T-helper 1 cell treated with Interleukin-12 subunit alpha and Interleukin-12 subunit beta and Interleukin-4 antibody, amounts not matched to agents 30 μg/mL and 1 μg/mL, for 36 hours (primary cell): Measurements from ENCODE around the gene HAUS8.
A peak's percentile ranks its signal among the peaks of the same experiment; 100 is the strongest.
"Not testable (repeated sequence)": the region's sequence is repeated elsewhere in the genome, so short reads cannot be mapped to it uniquely, and the experiment has no call there.

ENCODE experiments used
- H3K27ac Mint-ChIP-seq: one replicate; pipeline ENCODE4 v1.8.0; 2021; ENCODE audit warnings: mild to moderate bottlenecking, mixed read lengths
- H3K27me3 Mint-ChIP-seq: one replicate; pipeline ENCODE4 v1.8.0; 2021; ENCODE audit warnings: low read depth, mixed read lengths
- H3K36me3 Mint-ChIP-seq: one replicate; pipeline ENCODE4 v1.8.0; 2021; ENCODE audit warnings: low read depth, mixed read lengths
- H3K4me1 Mint-ChIP-seq: one replicate; pipeline ENCODE4 v1.8.0; 2021; ENCODE audit warnings: low read depth, mixed read lengths
- H3K4me3 Mint-ChIP-seq: one replicate; pipeline ENCODE4 v1.8.0; 2021; ENCODE audit warnings: mild to moderate bottlenecking, moderate library complexity, mixed read lengths
- H3K9me3 Mint-ChIP-seq: one replicate; pipeline ENCODE4 v1.8.0; 2021; ENCODE audit warnings: mixed read lengths

The HAUS8 gene

DNA sequence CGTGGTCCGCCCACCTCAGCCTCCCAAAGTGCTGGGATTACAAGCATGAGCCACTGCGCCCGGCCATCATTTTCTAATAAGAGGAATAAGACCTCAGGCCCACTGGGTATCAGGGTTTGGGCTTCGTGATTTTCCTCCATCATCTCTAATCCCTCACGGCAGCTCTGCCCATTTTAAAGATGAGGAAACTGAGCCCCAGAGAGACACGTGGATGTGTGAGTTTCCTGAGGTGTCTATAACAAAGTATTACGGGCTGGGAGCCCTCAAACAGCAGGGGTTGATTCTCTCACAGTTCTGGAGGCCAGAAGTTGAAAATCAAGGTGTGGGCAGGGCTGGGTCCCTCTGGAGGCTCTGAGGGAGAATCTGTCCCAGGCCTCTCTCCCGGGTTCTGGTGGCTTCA is 34.0 kb upstream of the HAUS8 start:
- Mint-ChIP-seq H3K9me3 (no peaks in the 10 kb centered on the region), H3K36me3 (peaks cover 24% of the 10 kb centered on the region), H3K4me1 (peaks cover 34% of the 10 kb centered on the region), H3K27me3 (no peaks in the 10 kb centered on the region), H3K4me3 (no peak overlapping the region), H3K27ac (no peak overlapping the region)

DNA sequence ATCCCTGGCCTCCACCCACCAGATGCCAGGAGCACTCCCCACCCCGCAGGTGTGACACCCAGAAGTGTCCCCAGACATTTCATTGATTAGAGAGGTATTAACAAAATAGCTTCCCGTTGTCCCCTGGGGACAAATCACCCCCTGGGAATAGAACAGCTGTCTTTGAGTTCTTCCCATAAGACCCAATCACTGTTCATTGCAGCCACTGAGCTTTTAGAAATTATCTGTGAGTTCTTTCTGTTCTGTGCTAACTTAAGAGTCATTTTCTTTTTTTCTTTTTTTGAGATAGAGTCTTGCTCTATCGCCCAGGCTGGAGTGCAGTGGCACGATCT is 33.2 kb upstream of the HAUS8 start:
- no peak overlapping the region for H3K4me3 Mint-ChIP-seq
- no peaks in the 10 kb centered on the region for H3K9me3 Mint-ChIP-seq
- no peaks in the 10 kb centered on the region for H3K27me3 Mint-ChIP-seq
- H3K36me3 Mint-ChIP-seq: peaks cover 27% of the 10 kb centered on the region
- peaks cover 32% of the 10 kb centered on the region for H3K4me1 Mint-ChIP-seq
- H3K27ac Mint-ChIP-seq: peak overlapping the region; percentile 45

DNA sequence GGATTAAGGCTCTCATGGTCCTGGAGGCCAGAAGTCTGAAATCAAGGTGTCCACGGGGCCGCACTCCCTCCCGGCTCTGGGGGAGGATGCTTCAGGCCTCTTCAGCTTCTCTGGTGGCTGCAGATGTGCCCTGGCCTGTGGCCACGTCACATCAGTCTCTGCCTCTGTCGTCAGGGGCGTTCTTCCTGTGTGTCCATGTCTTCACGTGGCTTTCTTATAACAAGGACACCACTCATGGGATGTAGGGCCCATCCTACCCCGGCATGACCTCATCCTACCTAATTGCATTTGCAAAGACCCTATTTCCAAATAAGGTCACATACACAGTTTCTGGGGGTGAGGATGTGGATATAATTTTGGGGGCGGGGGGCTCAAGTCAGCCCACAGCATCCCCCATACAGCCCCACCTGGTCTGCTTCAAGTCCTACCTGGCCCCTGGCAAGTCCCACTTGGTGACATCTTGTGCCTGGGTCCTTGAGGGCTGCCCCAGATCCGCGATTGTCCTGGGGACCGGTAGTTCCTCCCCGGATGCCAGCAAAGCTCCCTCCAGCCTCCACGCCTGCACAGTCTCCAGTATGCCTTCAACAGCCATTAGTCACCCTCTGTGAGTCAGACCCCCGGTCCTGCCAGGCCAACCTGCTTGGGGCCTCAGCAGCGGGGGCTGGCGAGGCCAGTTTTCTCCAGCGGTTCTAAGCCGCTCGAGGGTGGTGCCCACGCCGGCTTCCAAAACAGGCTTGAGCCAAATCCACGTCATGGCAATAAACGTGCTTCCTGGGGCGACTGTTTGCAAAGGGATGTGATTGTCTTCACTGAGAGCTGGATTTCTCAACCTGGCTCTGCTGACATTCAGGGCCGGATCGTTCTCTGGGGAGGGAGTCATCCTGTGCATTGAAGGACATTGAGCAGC is 32.5 kb upstream of the HAUS8 start:
- Mint-ChIP-seq H3K4me3 (no peak overlapping the region), H3K27me3 (no peaks in the 10 kb centered on the region), H3K27ac (no peak overlapping the region), H3K36me3 (peaks cover 27% of the 10 kb centered on the region), H3K4me1 (peaks cover 28% of the 10 kb centered on the region), H3K9me3 (peaks cover 4% of the 10 kb centered on the region)

DNA sequence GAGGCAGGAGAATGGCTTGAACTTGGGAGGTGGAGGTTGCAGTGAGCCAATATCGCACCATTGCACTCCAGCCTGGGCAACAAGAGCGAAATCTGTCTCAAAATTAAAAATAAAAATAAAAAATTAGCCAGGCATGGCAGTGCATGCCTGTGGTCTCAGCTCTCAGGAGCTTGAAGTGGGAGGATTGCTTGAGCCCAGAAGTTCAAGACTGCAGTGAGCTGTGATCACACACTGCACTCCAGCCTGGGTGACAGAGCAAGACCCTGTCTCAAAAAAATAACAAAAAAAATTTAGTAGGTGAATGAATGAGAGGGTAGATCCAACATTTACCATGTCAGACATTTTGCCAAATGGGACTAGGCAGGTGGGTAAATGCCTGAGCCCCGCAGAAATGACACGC is 31.7 kb upstream of the HAUS8 start:
- not testable (repeated sequence) for H3K9me3 Mint-ChIP-seq, H3K27ac Mint-ChIP-seq, H3K27me3 Mint-ChIP-seq, H3K4me3 Mint-ChIP-seq
- H3K36me3 Mint-ChIP-seq: peaks cover 33% of the 10 kb centered on the region
- H3K4me1 Mint-ChIP-seq: peaks cover 25% of the 10 kb centered on the region

DNA sequence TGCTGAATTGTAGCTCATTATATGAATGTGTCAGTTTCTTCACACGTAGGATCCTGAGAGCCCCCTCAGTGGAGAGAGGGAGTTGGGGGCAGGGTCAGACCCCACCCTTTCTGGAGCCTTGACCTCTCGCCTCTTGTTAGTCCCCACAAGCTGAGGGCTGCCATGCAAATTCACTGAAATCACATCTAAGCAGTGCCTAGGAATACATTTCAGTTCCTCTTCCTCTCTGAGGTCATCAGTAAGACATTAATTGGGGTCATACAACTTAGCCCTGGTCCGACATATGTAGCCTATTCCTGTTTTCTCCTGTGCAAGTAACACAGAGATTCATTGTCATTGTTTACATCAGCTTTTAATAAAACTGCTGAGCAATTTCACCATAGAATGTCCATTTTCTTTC is 30.3 kb upstream of the HAUS8 start:
- peaks cover 22% of the 10 kb centered on the region for H3K4me1 Mint-ChIP-seq
- peaks cover 36% of the 10 kb centered on the region for H3K36me3 Mint-ChIP-seq

DNA sequence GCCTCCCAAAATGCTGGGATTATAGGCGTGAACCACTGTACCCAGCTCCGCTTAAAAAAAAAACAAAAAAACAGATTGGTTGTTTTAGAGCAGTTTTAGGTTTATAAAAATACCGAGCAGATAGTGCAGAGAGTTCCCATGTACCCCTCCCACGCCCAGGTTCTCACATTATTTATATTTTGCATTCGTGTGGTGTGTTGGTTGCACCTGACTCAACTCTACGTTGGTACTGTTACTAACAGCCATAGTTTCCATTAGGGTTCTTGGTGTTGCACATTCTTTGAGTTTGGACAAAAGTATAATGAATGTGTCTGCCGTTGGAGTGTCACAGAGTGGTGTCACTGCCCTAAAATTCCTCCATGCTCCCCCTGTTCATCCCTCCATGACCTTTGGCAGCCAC is 29.4 kb upstream of the HAUS8 start:
- H3K4me3 Mint-ChIP-seq: no peak overlapping the region
- peaks cover 18% of the 10 kb centered on the region for H3K4me1 Mint-ChIP-seq
- no peak overlapping the region for H3K27ac Mint-ChIP-seq
- peaks cover 36% of the 10 kb centered on the region for H3K36me3 Mint-ChIP-seq
- no peaks in the 10 kb centered on the region for H3K27me3 Mint-ChIP-seq
- peaks cover 4% of the 10 kb centered on the region for H3K9me3 Mint-ChIP-seq

More for the DNA sequence above, 30.3 kb upstream of the HAUS8 start:
- Mint-ChIP-seq H3K9me3 (peaks cover 4% of the 10 kb centered on the region), H3K27me3 (no peaks in the 10 kb centered on the region), H3K27ac (no peak overlapping the region), H3K4me3 (no peak overlapping the region)

DNA sequence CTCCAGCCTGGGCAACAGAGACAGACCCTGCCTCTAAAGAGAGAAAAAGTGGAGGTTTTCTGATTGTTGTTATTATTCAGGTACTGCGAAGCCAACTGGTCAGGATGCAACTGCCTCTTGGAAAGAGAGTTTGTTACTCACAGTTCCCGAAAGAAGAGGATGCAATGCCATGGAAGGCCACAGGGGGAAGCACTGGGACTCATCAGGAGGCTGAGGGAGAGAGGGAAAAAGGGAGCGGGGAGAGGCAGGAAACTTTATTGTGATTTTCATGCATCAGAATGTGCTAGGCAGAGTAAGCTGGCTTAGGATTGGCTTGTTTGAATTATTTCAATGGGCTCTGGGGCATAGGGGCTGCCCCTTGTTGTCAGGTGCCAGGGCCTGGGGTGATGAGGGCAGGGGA is 27.9 kb upstream of the HAUS8 start:
- no peaks in the 10 kb centered on the region for H3K27me3 Mint-ChIP-seq

DNA sequence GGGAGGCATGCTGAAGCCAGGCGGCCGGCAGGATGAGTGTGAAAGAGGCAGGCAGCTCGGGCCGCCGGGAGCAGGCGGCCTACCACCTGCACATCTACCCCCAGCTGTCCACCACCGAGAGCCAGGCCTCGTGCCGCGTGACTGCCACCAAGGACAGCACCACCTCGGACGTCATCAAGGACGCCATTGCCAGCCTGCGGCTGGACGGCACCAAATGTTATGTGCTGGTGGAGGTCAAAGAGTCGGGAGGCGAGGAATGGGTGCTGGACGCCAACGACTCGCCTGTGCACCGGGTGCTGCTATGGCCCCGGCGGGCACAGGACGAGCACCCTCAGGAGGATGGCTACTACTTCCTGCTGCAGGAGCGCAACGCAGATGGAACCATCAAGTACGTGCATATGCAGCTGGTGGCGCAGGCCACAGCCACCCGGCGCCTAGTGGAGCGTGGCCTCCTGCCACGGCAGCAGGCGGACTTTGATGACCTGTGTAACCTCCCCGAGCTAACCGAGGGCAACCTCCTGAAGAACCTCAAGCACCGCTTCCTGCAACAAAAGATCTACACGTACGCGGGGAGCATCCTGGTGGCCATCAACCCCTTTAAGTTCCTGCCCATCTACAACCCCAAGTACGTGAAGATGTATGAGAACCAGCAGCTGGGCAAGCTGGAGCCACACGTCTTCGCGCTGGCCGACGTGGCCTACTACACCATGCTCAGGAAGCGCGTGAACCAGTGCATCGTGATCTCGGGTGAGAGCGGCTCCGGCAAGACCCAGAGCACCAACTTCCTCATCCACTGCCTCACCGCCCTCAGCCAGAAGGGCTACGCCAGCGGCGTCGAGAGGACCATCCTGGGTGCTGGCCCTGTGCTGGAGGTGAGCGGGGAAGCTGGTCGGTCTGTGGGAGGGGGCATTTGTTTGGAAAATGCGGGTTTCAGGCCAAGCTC is 26.7 kb upstream of the HAUS8 start:
- Mint-ChIP-seq H3K4me3 (no peak overlapping the region), H3K36me3 (peaks cover 40% of the 10 kb centered on the region), H3K27ac (no peak overlapping the region), H3K9me3 (peaks cover 4% of the 10 kb centered on the region), H3K27me3 (no peaks in the 10 kb centered on the region), H3K4me1 (peaks cover 19% of the 10 kb centered on the region)

More for the DNA sequence above, 27.9 kb upstream of the HAUS8 start:
- Mint-ChIP-seq H3K27ac (no peak overlapping the region), H3K36me3 (peaks cover 40% of the 10 kb centered on the region), H3K4me1 (peaks cover 19% of the 10 kb centered on the region), H3K9me3 (peaks cover 4% of the 10 kb centered on the region), H3K4me3 (no peak overlapping the region)

DNA sequence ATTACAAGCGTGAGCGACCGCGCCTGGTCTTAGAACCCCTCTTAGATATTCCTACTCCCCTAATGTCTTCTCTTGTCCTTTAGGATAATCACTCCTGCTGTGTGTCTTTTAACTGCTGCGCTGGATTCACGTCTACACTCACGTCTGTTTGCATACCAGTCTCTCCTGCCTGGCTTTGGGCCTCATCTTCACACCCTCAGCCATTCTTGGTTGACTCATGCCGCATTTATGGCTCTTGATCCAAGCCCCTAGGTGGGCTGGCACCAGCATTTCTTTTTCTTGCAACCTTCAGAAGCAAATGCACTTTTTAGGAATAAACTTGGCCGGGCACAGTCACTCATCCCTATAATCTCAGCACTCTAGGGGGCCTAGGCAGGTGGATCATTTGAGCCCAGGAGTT is 23.1 kb upstream of the HAUS8 start:
- H3K27ac Mint-ChIP-seq: peak overlapping the region; percentile 63
- no peaks in the 10 kb centered on the region for H3K27me3 Mint-ChIP-seq
- no peak overlapping the region for H3K4me3 Mint-ChIP-seq
- H3K4me1 Mint-ChIP-seq: peaks cover 17% of the 10 kb centered on the region
- H3K36me3 Mint-ChIP-seq: peaks cover 35% of the 10 kb centered on the region
- H3K9me3 Mint-ChIP-seq: peaks cover 4% of the 10 kb centered on the region

DNA sequence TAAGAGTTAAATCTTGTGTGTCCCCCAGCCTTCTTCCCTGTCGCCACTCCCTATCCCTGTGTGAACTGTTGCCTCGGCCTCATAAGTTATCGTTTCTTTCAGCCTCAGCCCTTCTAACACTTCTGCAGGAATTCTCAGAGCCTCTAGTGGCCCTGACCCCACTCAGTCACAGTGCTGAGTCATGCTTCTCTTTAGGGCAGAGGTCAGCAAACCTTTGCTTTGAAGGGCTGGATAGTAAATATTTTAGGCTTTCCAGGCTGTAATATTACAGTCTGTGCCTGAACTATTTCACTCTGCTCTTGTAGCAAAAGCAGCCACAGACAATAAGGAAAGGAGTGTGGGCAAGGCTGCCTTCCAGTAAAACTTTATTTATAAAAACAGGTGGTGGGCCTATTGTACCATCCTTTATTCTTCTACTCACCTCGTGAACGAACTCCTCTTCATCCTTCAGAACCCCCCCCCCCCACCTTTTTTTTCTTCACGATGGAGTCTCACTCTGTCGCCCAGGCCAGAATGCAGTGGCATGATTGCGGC is 22.4 kb upstream of the HAUS8 start:
- Mint-ChIP-seq H3K27ac (no peak overlapping the region), H3K27me3 (no peaks in the 10 kb centered on the region), H3K9me3 (no peaks in the 10 kb centered on the region), H3K36me3 (peaks cover 28% of the 10 kb centered on the region), H3K4me1 (peaks cover 17% of the 10 kb centered on the region), H3K4me3 (no peak overlapping the region)

DNA sequence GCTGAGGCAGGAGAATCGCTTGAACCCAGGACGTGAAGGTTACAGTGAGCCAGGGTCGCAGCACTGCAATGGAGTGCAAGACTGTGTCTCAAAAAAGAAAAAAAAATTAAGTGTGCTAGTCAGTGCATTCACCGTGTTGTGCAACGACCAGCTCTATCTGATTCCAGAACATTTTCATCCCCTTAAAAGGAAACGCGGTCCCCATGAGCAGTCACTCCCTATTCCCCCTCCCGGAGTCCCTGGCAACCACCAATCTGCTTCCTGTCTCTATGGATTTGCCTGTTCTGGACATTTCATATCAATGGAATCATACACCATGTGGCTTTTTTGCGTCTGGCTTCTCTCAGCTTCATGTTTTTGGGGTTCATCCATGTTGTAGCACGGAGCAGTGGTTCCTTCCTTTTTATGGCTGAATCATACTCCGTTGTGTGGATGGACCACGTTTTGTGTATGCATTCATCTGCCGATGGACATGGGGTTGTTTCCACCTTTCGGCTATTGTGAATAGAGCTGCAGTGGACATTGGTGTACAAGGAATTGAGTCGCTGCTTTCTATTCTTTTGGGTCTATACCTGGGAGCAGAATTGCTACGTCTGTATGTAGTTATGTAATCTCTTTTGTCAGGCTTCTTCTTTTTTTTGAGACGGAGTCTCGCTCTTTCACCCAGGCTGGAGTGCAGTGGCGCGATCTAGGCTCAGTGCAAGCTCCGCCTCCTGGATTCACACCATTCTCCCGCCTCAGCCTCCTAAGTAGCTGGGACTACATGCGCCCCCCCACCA is 20.1 kb upstream of the HAUS8 start:
- Mint-ChIP-seq H3K4me1 (peaks cover 17% of the 10 kb centered on the region), H3K36me3 (peaks cover 13% of the 10 kb centered on the region), H3K27me3 (no peaks in the 10 kb centered on the region), H3K27ac (no peak overlapping the region), H3K4me3 (no peak overlapping the region), H3K9me3 (no peaks in the 10 kb centered on the region)

DNA sequence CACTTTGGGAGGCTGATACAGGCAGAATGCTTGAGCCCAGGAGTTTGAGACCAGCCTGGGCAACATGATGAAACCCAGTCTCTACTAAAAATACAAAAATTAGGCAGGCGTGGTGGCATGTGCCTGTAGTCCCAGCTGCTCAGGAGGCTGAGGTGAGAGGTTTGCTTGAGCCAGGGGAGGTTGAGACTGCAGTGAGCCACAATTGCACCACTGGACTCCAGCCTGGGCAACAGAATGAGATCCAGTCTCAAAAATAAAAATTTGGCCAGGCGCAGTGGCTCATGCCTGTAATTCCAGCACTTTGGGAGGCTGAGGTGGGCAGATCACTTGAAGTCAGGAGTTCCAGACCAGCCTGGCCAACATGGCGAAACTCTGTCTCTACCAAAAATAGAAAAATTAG is 19.4 kb upstream of the HAUS8 start:
- H3K4me3 Mint-ChIP-seq, H3K27ac Mint-ChIP-seq, H3K9me3 Mint-ChIP-seq, H3K27me3 Mint-ChIP-seq: not testable (repeated sequence)
- H3K4me1 Mint-ChIP-seq: peaks cover 19% of the 10 kb centered on the region
- H3K36me3 Mint-ChIP-seq: peaks cover 15% of the 10 kb centered on the region

DNA sequence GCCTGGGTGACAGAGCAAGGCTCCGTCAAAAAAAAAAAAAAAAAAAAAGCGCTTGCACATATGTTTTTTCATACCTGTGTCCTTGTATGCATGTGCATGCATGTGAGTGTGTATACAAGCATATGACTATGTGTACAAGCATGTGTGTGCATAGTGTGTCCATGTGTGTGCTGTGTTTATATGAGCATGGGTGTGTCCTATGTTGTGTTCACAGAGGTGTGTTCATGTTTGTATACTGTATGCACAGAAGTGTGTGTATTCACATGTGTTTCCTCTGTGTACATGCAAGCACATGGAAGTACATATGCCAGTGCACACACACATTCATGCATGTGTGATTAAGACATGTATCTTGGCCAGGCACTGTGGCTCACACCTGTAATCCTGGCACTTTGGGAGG is 17.4 kb upstream of the HAUS8 start:
- no peaks in the 10 kb centered on the region for H3K9me3 Mint-ChIP-seq
- no peak overlapping the region for H3K27ac Mint-ChIP-seq
- no peak overlapping the region for H3K4me3 Mint-ChIP-seq
- H3K27me3 Mint-ChIP-seq: no peaks in the 10 kb centered on the region
- peaks cover 13% of the 10 kb centered on the region for H3K36me3 Mint-ChIP-seq
- peaks cover 25% of the 10 kb centered on the region for H3K4me1 Mint-ChIP-seq

DNA sequence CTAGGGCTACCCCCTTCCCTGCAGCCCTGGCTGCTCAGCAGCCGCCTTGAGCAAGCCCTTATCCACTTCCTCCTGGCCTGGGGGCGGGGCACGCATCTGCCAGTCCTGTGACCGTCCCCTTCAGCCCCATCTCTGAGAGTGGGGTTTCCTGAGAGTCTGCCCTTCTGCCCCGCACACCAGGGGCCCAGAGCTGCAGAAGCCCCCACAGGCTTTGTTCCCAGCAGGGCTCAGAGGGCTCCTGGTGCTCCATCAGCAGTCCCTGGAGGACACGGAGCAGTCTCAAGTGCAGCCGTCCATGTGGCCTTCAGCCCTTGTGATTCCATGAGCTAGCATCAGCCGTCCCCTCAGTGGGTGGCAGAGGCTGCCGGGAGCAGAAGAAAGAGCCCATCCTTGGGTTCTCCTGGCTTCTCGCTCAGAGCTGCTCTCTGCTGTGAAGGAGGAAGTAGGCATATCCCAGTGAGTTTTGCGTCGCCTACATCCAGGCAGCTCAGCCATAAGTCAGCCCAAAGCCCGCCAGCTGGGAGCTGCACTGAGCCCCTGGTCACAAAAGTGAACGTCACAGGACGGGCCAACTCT is 16.6 kb upstream of the HAUS8 start:
- H3K36me3 Mint-ChIP-seq: peaks cover 17% of the 10 kb centered on the region
- H3K27ac Mint-ChIP-seq: no peak overlapping the region
- H3K27me3 Mint-ChIP-seq: no peaks in the 10 kb centered on the region
- no peak overlapping the region for H3K4me3 Mint-ChIP-seq
- H3K4me1 Mint-ChIP-seq: peaks cover 25% of the 10 kb centered on the region
- no peaks in the 10 kb centered on the region for H3K9me3 Mint-ChIP-seq
